GM21576 (cell line): Measurements from ENCODE around the gene AKT1S1.
A peak's percentile ranks its signal among the peaks of the same experiment; 100 is the strongest.

Experiments
- ATAC-seq: cut with Tn5 transposase; IDR thresholded peaks from one replicate; pipeline ENCODE4 v1.9.1; 2021; ENCODE audit warnings: mild to moderate bottlenecking, moderate library complexity; ENCODE audit not compliant: unreplicated experiment

Gene AKT1S1

DNA sequence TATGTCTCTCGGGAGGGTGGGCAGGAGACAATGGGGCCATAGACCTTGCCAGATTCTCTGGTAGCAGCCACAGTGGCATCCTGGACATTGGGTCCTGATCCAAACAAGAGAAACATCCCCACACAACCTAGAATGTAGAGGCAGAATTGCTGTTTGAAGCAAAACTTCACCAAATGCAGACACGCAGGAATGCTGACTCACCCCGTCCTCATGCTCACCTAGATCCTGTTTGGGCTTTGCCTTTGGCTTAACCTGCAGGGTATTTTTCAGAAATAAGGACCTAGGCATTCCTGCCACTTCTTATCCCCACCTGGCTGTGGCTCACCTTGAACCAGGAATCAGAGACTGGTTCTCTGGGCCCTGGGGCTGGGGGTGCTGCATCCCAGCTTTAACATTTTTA is 7.6 kb upstream of the AKT1S1 start:
- ATAC-seq: no peak

DNA sequence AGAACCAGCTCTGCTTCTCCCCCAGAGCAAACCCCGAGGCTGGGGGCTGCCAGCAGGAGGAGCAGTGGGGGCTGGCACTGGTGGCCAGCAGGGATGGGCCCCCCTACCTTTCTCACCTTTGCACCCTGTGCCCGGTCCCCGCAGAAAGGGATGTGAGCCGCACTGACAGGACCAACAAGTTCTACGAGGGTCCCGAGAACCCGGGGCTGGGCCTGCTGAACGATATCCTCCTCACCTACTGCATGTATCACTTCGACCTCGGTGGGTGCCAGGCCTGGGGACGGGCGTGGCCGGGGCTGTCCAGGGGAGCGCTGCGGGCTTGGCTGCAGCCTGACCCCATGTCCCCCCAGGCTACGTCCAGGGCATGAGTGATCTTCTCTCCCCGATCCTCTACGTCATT is 7.0 kb upstream of the AKT1S1 start:
- ATAC-seq: no peak

GRCh38 chr19:49883094-49883493 is 5.9 kb upstream of the AKT1S1 start:
- ATAC-seq: no peak

DNA sequence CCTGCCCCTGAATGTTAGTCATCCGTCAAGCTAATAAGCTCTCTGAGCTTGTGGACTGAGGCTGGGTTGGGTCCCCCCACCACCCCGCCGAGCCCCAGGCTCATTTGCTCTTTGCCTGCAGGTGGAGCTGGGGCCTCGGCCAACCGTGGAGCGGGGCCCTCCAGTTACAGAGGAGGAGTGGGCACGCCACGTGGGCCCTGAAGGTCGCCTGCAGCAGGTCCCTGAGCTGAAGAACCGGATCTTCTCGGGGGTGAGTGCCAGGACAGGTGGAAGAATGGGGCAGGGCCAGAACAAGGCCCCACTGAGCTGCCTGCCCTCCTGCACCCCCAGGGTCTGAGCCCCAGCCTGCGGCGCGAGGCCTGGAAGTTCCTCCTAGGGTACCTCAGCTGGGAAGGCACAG is 5.5 kb upstream of the AKT1S1 start:
- ATAC-seq: no peak

DNA sequence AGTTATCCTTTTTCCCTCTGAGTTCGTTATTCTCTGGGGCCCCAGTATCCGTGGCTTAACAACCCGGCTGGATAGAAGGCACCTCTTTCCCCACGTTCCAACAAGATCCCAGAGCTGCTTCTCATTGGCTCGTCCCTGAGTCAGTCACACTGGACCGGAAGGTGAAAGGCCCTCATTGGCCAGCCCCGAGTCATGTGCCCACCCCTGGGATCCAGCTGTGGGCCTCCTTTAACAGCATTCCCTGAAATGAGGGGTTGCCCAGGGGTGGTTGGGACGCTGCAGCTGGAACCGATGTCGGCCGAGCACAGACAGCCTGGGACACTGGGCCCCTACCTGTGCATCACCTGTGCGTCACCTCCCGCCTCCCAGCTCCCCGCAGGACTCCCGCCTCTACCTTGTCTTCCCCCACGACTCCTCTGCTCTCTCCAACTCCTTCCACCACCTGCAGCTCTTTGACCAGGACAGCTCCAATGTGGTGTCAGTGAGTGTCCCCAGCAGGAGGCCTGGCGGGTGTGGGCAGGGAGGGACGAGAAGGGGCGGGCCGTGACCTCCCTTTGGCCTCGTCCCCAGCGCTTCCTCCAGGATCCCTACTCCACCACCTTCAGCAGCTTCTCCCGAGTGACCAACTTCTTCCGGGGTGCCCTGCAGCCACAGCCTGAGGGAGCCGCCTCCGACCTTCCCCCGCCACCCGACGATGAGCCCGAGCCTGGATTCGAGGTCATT is 4.7 kb upstream of the AKT1S1 start:
- ATAC-seq: no peak

GRCh38 chr19:49881186-49881585 is 4.0 kb upstream of the AKT1S1 start:
- ATAC-seq: no peak

DNA sequence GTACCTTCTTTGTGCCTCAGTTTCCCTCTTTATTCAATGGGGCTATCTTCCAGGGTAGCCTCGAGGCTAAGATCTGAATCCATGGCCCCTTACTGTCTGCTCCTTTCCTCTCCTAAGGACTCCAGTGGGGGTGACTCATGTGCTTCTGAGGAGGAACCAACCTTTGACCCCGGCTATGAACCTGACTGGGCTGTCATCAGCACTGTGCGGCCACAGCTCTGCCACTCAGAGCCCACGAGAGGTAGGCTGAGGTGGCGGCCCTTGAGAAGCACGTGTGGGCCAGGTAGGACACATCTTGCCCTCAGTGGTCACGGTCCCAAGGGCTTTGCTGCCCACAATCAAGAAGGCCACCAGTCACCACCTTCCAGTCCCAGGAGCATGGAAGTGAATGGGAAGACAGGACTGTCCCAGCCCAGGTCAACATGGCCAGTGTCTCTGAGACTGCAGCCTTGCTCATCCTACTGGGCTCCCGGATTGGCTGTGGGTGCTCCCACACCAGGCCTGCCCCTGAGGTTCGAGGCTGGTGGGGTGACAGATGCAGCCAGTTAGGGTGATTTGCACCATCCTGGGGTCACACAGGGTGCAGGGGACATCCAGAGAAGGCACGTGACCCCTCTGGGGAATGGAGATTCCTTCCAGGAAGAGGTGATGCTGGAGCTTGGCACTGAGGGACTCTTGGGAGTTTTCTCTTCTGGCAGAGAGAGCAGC is 3.2 kb upstream of the AKT1S1 start:
- ATAC-seq: no peak

DNA sequence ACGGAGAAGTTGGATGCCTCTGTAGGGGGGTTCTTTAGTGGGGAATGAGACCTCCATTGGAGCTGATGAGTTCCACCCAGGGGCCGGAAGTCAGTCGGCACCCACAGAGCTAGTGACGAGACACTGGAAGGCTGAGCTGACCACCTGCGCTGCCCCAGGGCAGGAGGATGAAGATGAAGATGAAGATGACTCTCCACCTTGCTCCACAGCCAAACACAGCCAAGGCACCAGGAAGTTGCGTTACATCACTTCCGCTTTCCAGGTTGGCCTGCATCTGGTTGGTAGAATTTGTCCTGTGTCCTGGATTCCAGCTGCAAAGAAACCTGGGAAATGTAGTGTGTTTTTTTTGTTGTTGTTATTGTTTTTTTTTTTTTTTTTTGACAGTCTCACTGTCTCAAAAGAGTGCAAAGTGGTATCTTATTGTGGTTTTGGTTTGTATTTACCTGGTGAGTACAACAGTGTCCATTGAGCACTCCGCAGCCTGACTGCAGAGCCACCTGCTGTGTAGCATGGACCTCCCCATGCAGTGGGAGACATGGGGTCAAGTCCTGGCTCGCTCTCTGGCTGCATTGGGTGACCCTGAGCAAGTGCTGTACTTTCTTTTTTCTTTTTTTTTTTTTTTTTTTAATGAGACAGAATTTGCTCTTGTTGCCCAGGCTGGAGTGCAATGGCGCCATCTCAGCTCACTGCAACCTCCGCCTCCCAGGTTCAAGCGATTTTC is 2.2 kb upstream of the AKT1S1 start:
- no peak for ATAC-seq

DNA sequence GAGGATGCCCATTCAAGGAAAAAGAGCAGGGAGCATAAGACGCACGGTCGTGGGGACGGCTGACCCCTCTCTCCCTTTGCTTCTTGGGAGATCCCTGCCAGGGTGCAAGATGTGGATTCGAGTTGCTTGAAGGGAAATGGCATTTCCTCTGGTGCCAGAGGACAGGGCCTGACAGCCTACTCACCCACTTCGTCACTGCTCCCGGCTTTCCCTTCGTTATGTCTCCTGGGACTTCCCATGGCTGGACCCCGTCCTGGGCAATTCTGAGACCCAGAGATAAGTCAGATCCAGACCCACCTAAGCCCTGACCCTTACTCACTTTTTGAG is 1.6 kb upstream of the AKT1S1 start:
- ATAC-seq: no peak

GRCh38 chr19:49877879-49878743 is 956 bp upstream of the AKT1S1 start:
- peak; percentile 45 for ATAC-seq

GRCh38 chr19:49876422-49877019 is 634 bp downstream of the AKT1S1 start:
- ATAC-seq: peak; percentile 38

- ATAC-seq: no peak
Measured at GRCh38 chr19:49875857-49876421, 1.2 kb downstream of the AKT1S1 start.

- no peak for ATAC-seq
Measured at GRCh38 chr19:49875177-49875576, 2.0 kb downstream of the AKT1S1 start.

- ATAC-seq: no peak
Measured at GRCh38 chr19:49874503-49875157, 2.5 kb downstream of the AKT1S1 start.

- no peak for ATAC-seq
Measured at GRCh38 chr19:49873834-49874233, 3.3 kb downstream of the AKT1S1 start.

DNA sequence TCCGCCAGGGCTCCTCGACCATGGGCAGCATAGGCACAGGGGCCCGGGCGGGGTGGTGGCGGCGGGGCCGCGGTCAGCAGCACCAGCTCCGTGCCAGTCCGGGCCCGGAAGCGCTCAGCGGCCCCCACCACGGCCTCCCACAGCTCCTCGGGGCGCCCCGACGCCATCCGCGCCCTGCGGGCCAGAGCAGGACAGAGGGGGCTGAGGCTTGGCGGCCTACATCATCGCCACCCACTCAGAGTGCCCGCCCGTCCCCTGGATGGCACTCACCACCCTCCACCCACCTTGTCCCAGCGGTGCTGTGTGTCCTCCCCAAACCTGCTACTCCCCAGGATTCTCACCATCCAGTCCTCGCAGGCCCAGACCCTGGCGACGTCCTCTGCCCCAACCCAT is 4.0 kb downstream of the AKT1S1 start:
- no peak for ATAC-seq

GRCh38 chr19:49872245-49873128 is 4.7 kb downstream of the AKT1S1 start:
- no peak for ATAC-seq

DNA sequence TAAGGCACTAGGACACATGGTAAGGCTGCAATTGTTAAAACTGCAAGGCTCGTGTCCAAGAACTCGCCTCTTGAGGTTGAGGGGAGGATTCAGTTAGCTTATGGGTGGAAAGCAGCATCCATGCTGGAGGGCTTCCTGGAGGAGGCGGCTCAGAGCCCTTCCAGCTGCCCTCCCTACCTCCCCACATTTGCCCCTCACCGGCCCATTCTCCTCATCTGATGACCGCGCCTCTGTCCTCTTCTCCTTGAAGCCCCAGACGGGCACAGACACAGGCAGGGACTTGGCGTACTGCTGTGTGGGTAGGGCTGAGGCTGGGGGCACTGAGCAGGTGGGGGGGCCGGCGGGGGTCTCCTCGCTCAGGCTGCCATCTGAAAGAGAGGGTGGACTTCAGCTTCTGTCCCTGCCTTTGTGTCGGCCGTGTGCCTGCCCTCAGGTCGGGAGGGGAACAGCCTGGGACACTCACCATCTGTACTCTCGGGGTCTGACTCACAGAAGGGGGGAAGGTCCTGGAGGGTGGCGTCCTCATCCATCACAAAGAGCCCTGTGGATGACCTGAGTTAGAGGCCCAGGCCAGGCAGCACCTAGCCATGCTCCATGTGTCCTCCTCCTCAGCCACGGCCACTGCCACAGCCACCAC is 5.7 kb downstream of the AKT1S1 start:
- ATAC-seq: no peak
